Liver (tissue), 3 donors: Measurements from ENCODE around the gene TAF4.

ENCODE experiments used
- FOXA1 ChIP-seq: IDR thresholded peaks from 2 replicates; pipeline ENCODE4 v1.6.1; 2016; ENCODE audit warnings: antibody characterized with exemption
- GABPA ChIP-seq, 2 donors: IDR thresholded peaks in 1 of 2; conservative IDR thresholded peaks in 1 of 2; 2 replicates each; pipeline ENCODE4 v1.6.1; 2016; ENCODE audit warnings: antibody characterized with exemption in 2 of 2, mild to moderate bottlenecking in 1 of 2, moderate library complexity in 1 of 2
- JUND ChIP-seq, 2 donors: IDR thresholded peaks; 2 replicates each; pipeline ENCODE4 v1.6.1; 2016; ENCODE audit warnings: antibody characterized with exemption in 2 of 2
- RXRA ChIP-seq, 2 donors: IDR thresholded peaks; 2 replicates each; pipeline ENCODE4 v1.6.1; 2017 to 2018; ENCODE audit warnings: antibody characterized with exemption in 2 of 2, mild to moderate bottlenecking in 1 of 2
- SP1 ChIP-seq: IDR thresholded peaks from 2 replicates; pipeline ENCODE4 v1.6.1; 2018; ENCODE audit warnings: antibody characterized with exemption, mild to moderate bottlenecking
- TAF1 ChIP-seq: conservative IDR thresholded peaks from 2 replicates; pipeline ENCODE4 v1.6.1; 2016; ENCODE audit warnings: antibody characterized with exemption, mild to moderate bottlenecking
- TF ChIP-seq, protein P1 (sequence below): fragments of 150-350 bp; IDR thresholded peaks from 2 replicates; pipeline ENCODE4 v1.5.1; 2017; ENCODE audit warnings: improper control_type of control experiment, low read depth, low read length; ENCODE audit not compliant: missing input control
- TF ChIP-seq, protein P2 (sequence below): IDR thresholded peaks from 2 replicates; pipeline ENCODE4 v1.6.1; 2016; ENCODE audit warnings: antibody characterized with exemption
- donor health status: healthy.
- donor health status: healthy.

DNA sequence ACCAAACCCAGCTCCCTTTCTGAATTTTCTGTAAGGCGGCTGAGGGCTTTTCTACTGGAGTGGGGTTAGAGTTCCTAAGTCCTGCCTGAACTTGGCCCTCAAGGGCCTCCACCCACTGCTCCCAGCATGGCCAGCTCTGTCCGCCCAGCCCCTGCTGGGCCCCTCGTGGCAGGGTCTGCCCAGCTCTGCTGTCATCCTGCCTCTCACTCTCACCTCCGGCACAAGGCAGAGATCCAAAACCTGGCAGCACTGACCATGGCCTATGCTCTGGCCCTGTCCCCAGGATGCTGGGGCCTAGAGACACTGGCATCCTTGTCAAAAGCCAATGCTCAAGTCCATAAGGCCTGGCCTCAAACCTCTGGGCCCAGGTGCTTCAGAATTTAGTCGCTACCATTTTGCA, 61.1 kb downstream of the TAF4 start:
- TF ChIP-seq, protein P1, sequence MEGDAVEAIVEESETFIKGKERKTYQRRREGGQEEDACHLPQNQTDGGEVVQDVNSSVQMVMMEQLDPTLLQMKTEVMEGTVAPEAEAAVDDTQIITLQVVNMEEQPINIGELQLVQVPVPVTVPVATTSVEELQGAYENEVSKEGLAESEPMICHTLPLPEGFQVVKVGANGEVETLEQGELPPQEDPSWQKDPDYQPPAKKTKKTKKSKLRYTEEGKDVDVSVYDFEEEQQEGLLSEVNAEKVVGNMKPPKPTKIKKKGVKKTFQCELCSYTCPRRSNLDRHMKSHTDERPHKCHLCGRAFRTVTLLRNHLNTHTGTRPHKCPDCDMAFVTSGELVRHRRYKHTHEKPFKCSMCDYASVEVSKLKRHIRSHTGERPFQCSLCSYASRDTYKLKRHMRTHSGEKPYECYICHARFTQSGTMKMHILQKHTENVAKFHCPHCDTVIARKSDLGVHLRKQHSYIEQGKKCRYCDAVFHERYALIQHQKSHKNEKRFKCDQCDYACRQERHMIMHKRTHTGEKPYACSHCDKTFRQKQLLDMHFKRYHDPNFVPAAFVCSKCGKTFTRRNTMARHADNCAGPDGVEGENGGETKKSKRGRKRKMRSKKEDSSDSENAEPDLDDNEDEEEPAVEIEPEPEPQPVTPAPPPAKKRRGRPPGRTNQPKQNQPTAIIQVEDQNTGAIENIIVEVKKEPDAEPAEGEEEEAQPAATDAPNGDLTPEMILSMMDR, result no peak
- TF ChIP-seq JUND (IDR thresholded peaks at IDR 0.05) (no peak), RXRA (IDR thresholded peaks at IDR 0.05) (no peak), FOXA1 (no peak), SP1 (no peak), TAF1 (no peak), GABPA (IDR thresholded peaks at IDR 0.05 in 1 of 2, conservative IDR thresholded peaks at IDR 0.05 in 1 of 2) (no peak)
- TF ChIP-seq, protein P2, sequence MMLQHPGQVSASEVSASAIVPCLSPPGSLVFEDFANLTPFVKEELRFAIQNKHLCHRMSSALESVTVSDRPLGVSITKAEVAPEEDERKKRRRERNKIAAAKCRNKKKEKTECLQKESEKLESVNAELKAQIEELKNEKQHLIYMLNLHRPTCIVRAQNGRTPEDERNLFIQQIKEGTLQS, result no peak
